GM12878 (cell line): Measurements from ENCODE around the gene ERP29. TPM values are rescaled to one million over a fixed set of nuclear protein-coding genes. Genes with fewer than 3 reads are reported as not detected.

Experiments used
- ATAC-seq: fragments of 200-7000 bp; cut with Tn5 transposase; 3 replicates; pipeline ENCODE4 v1.9.1; 2020; ENCODE audit warnings: mild to moderate bottlenecking, moderate library complexity
- BruUV-seq: library from RNA; stranded (reverse); fragments of 400-500 nt; replicated peaks from 2 replicates; lab custom pipeline; 2021; lab: Mats Ljungman, UMichigan
- CTCF ChIA-PET: fragments of 300-600 bp; sonication (Branson Sonifier 250); formaldehyde crosslinking; extraction: SDS; loops from one replicate; lab custom pipeline; 2021; ENCODE audit warnings: inconsistent platforms; lab: Yijun Ruan, JAX
- POLR2A ChIA-PET: fragments of 350-600 bp; formaldehyde crosslinking; extraction: SDS; loops from one replicate; lab custom pipeline; 2021; ENCODE audit warnings: inconsistent platforms; lab: Charles Lee
- RAD21 ChIA-PET: fragments of 300-600 bp; sonication (Branson Sonifier 250); formaldehyde crosslinking; loops from one replicate; lab custom pipeline; 2023; ENCODE audit warnings: antibody characterized with exemption; ENCODE audit not compliant: unreplicated experiment; lab: Charles Lee
- SMC1A ChIA-PET: fragments of 300-600 bp; sonication (Branson Sonifier 250); formaldehyde crosslinking; loops from one replicate; lab custom pipeline; 2023; ENCODE audit not compliant: unreplicated experiment, uncharacterized antibody; lab: Charles Lee
- DNase-seq: peaks from one replicate; pipeline ENCODE4 v3.0.0-alpha.2; 2011; ENCODE audit warnings: low read depth, low spot score
- FAIRE-seq: peaks from 3 replicates; lab custom pipeline; 2011; peaks lifted over from hg19 to GRCh38; lab: Jason Lieb, UNC
- H2AFZ ChIP-seq: 2 replicates; pipeline ENCODE4 v1.6.0; 2011; ENCODE audit warnings: low read depth, low read length, control low read depth; ENCODE audit not compliant: control insufficient read depth
- H3K27ac ChIP-seq: 2 replicates; pipeline ENCODE4 v1.5.1; 2011; ENCODE audit warnings: control low read depth; ENCODE audit not compliant: control insufficient read depth, insufficient read depth
- H3K27me3 ChIP-seq, 2 experiments: replicated peaks in 1 of 2; 2 replicates each; pipeline versions ENCODE4 v1.6.0 to v1.6.1; 2011; ENCODE audit warnings: low read length in 1 of 2; ENCODE audit not compliant: control insufficient read depth in 2 of 2, insufficient read depth in 2 of 2
- H3K36me3 ChIP-seq, 2 experiments: 2 replicates each; pipeline ENCODE4 v1.5.1; 2011; ENCODE audit warnings: low read length in 1 of 2; ENCODE audit not compliant: control insufficient read depth in 2 of 2, insufficient read depth in 2 of 2
- H3K4me1 ChIP-seq: 2 replicates; pipeline ENCODE4 v1.6.1; 2011; ENCODE audit warnings: mild to moderate bottlenecking, low read length, moderate library complexity, mixed read lengths; ENCODE audit not compliant: control insufficient read depth, insufficient read depth
- H3K4me2 ChIP-seq: 2 replicates; pipeline ENCODE4 v1.6.0; 2011; ENCODE audit warnings: control low read depth; ENCODE audit not compliant: control insufficient read depth, insufficient read depth
- H3K4me3 ChIP-seq: fragments of 200-600 bp; sonication (generic); 2 replicates; pipeline ENCODE4 v1.5.1; 2016
- H3K79me2 ChIP-seq: 2 replicates; pipeline ENCODE4 v1.6.0; 2011; ENCODE audit warnings: low read length; ENCODE audit not compliant: control insufficient read depth, insufficient read depth
- H3K9ac ChIP-seq: 2 replicates; pipeline ENCODE4 v1.8.0; 2011; ENCODE audit warnings: low read length, control low read depth, mixed read lengths; ENCODE audit not compliant: control insufficient read depth, insufficient read depth
- H3K9me3 ChIP-seq: replicated peaks from 3 replicates; pipeline ENCODE4 v1.5.1; 2011; ENCODE audit warnings: mild to moderate bottlenecking, low read length; ENCODE audit not compliant: control insufficient read depth, insufficient read depth
- H4K20me1 ChIP-seq: 2 replicates; pipeline ENCODE4 v1.6.0; 2011; ENCODE audit not compliant: control insufficient read depth, insufficient read depth
- CBX5 ChIP-seq: sonication (generic); IDR thresholded peaks from 2 replicates; pipeline ENCODE4 v1.6.1; 2016; ENCODE audit warnings: low read depth, moderate library complexity, mild to moderate bottlenecking, inconsistent platforms
- CEBPZ ChIP-seq: fragments of 150-350 bp; IDR thresholded peaks from 2 replicates; pipeline ENCODE4 v1.6.1; 2016; ENCODE audit warnings: low read depth, low read length
- CREB1 ChIP-seq: IDR thresholded peaks from 2 replicates; pipeline ENCODE4 v1.6.1; 2012; ENCODE audit warnings: low read depth, mild to moderate bottlenecking, inconsistent platforms
- EED ChIP-seq: sonication (generic); IDR thresholded peaks from 2 replicates; pipeline ENCODE4 v1.6.1; 2016; ENCODE audit warnings: antibody characterized with exemption, low read depth
- HDGF ChIP-seq: fragments of 450-650 bp; IDR thresholded peaks from 2 replicates; pipeline ENCODE4 v1.6.1; 2016; ENCODE audit warnings: antibody characterized with exemption
- MYB ChIP-seq: fragments of 150-350 bp; IDR thresholded peaks from 2 replicates; pipeline ENCODE4 v1.6.1; 2014; ENCODE audit warnings: mild to moderate bottlenecking, low read depth, low read length, borderline replicate concordance
- POLR2AphosphoS5 ChIP-seq: IDR thresholded peaks from 2 replicates; pipeline ENCODE4 v1.6.1; 2011; ENCODE audit warnings: mild to moderate bottlenecking, low read length, inconsistent platforms
- SKIL ChIP-seq: fragments of 450-650 bp; IDR thresholded peaks from 2 replicates; pipeline ENCODE4 v1.6.1; 2017; ENCODE audit warnings: mild to moderate bottlenecking, low read depth, inconsistent platforms; ENCODE audit not compliant: poor library complexity, severe bottlenecking
- ZNF622 ChIP-seq: fragments of 450-650 bp; IDR thresholded peaks from 2 replicates; pipeline ENCODE4 v1.6.1; 2017; ENCODE audit warnings: mild to moderate bottlenecking, inconsistent platforms
- ZSCAN29 ChIP-seq: fragments of 450-650 bp; IDR thresholded peaks from 2 replicates; pipeline ENCODE4 v1.6.1; 2017; ENCODE audit warnings: mild to moderate bottlenecking, moderate library complexity
- ZZZ3 ChIP-seq: IDR thresholded peaks from 2 replicates; pipeline ENCODE4 v1.6.1; 2011; ENCODE audit warnings: low read depth; ENCODE audit not compliant: control insufficient read depth, insufficient read length
- WGBS: methylation state at CpG from one replicate; pipeline ENCODE4 v1.1.6; 2016; ENCODE audit warnings: low lambda C conversion rate; ENCODE audit not compliant: insufficient replicate concordance, insufficient coverage; ENCODE audit errors: missing lambda C conversion rate; 5-methylcytosine and 5-hydroxymethylcytosine counted together
- in situ Hi-C: fragments of 300-500 bp; cut with MboI; formaldehyde crosslinking; loops from 9 replicates; pipeline ENCODE4 v1.14.3; 2018; ENCODE audit warnings: mixed read lengths
- intact Hi-C: fragments of 100-400 bp; cut with micrococcal nuclease; formaldehyde crosslinking; loops from one replicate; pipeline ENCODE4 v1.14.2; 2022; ENCODE audit not compliant: unreplicated experiment
- polyA plus RNA-seq, 11 experiments: library from polyadenylated mRNA; depleted of rRNA in 4 of 11; unstranded in 6 of 11; stranded (reverse) in 5 of 11; fragments of >200 nt; fragmentation: Nextera tagmentation in 4 of 11; fragmentation: Illumina TruSeq in 1 of 11; extraction: Ambion mirVana in 4 of 11; extraction: Trizol in 1 of 11; gene quantifications; 1 replicate in 1 of 11; 2 replicates in 10 of 11; pipeline versions ENCODE4 v1.2.1 to v1.2.3, GENCODE V29; 2011 to 2016; ENCODE audit warnings: inconsistent platforms in 2 of 11, missing spikeins in 2 of 11, low read depth in 1 of 11
- total RNA-seq, 4 experiments: library from RNA; depleted of rRNA in 3 of 4; stranded (reverse); fragments of >200 nt in 3 of 4; fragmentation: Illumina TruSeq in 1 of 4; extraction: Trizol in 1 of 4; gene quantifications; 2 replicates each; pipeline versions ENCODE4 v1.2.1 to v1.2.3, GENCODE V29; 2013 to 2021

Gene ERP29
- total and polyA plus RNA-seq, 10 of the 15 experiments (the other 5 are each of a cell fraction or from before 2014, with no cell fraction given) = 46.7 to 146 (median 107) TPM

DNA sequence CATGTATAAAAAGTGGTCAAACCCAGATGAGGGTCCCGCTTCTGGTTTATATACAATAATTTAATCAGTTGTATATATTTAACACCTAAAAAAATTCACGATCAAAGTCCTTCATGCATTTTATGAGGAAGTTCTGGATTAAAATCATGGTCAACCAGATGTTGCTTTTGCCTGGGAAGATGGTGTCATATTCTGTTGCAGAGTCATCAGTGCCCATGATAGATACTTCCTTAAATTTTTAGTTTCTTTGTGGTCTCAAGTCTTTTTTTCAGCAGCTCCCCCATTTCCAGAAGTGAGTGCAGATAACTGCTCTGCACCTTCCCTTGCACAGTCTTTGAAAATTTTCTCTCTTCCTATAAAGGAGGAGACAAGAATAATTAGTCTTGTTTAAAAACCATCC is 16.1 kb downstream of the ERP29 start (continued):
- no peak for TF ChIP-seq CEBPZ
- no peak for TF ChIP-seq CBX5
- TF ChIP-seq SKIL = no peak
- TF ChIP-seq ZZZ3 = no peak
- no peak for TF ChIP-seq MYB
- no peak for TF ChIP-seq HDGF

GRCh38 chr12:112031472-112031871 is 18.2 kb downstream of the ERP29 start:
- TF ChIP-seq ZNF622 = no peak
- TF ChIP-seq CREB1 = no peak
- TF ChIP-seq EED = no peak
- no peak for TF ChIP-seq ZSCAN29
- no peak for TF ChIP-seq POLR2AphosphoS5
- Histone ChIP-seq H2AFZ (no peak overlapping the region), H3K4me1 (no peaks in the 10 kb centered on the region), H3K79me2 (no peaks in the 10 kb centered on the region), H3K36me3 (peaks cover 3 to 34% of the 10 kb centered on the region in 2 experiments), H3K9me3 (no peaks in the 10 kb centered on the region), H4K20me1 (no peaks in the 10 kb centered on the region), H3K4me3 (no peak overlapping the region), H3K4me2 (no peak overlapping the region), H3K9ac (no peak overlapping the region), H3K27me3 (no peaks in the 10 kb centered on the region), H3K27ac (no peak overlapping the region)
- no peak for ATAC-seq
- POLR2A ChIA-PET = interaction anchor here (0.8 kb wide), 1 partner anchor 45 kb away, joined by 4 read pairs; no protein-coding TSS in a partner anchor
- BruUV-seq = no TSS peak
- FAIRE-seq = no peak
- in situ Hi-C loops = no loop called here
- intact Hi-C loops = no loop called here
- SMC1A ChIA-PET = interaction anchor here (1.5 kb wide), 1 partner anchor 18 kb away, joined by 3 read pairs; no protein-coding TSS in a partner anchor
- CTCF ChIA-PET = no interaction called here
- RAD21 ChIA-PET = interaction anchor here (1.0 kb wide), 1 partner anchor 11 kb away, joined by 3 read pairs; no protein-coding TSS in a partner anchor
- WGBS = 100% methylated on average over 2 of the region's 2 CpGs
- DNase-seq = no peak
